Epithelial cell of esophagus (primary cell): ENCODE measurements around the gene TUBA1B.

Experiments used
- DNase-seq: peaks from one replicate; pipeline ENCODE4 v3.0.0; 2010; ENCODE audit warnings: low read depth
- H3K4me3 ChIP-seq: 2 replicates; pipeline ENCODE4 v1.5.1; 2011; ENCODE audit warnings: mild to moderate bottlenecking, low read length, control low read depth
- CTCF ChIP-seq: IDR thresholded peaks from 2 replicates; pipeline ENCODE4 v1.5.1; 2011; ENCODE audit warnings: low read depth, mild to moderate bottlenecking, low read length, control low read depth, inconsistent platforms; ENCODE audit not compliant: insufficient read depth; ENCODE audit errors: missing control alignments

TUBA1B gene

GRCh38 chr12:49094160-49094974 lies 36.8 kb downstream of the TUBA1B start, which contains the start of gene DHH:
DHH (minus strand) TSS chr12:49094801; CDS start chr12:49094512, 289 bp downstream.
- H3K4me3 ChIP-seq = no peak within 1 kb of the TSS
- TF ChIP-seq CTCF = no peak
- DNase-seq = no peak

GRCh38 chr12:49093792-49094159 lies 37.4 kb downstream of the TUBA1B start:
- DNase-seq = no peak
- no peak overlapping the region for H3K4me3 ChIP-seq

GRCh38 chr12:49092816-49093406 lies 38.3 kb downstream of the TUBA1B start:
- no peak overlapping the region for H3K4me3 ChIP-seq
- DNase-seq = no peak
- no peak for TF ChIP-seq CTCF

More at GRCh38 chr12:49093792-49094159, 37.4 kb downstream of the TUBA1B start:
- no peak for TF ChIP-seq CTCF

GRCh38 chr12:49092086-49092815 lies 38.9 kb downstream of the TUBA1B start:
- TF ChIP-seq CTCF = peak; percentile 45
- peak; percentile 32 for DNase-seq
- no peak overlapping the region for H3K4me3 ChIP-seq

- no peak overlapping the region for H3K4me3 ChIP-seq
- no peak for TF ChIP-seq CTCF
- no peak for DNase-seq
Observed at GRCh38 chr12:49091836-49092085, 39.4 kb downstream of the TUBA1B start.

GRCh38 chr12:49091056-49091835 lies 39.9 kb downstream of the TUBA1B start:
- TF ChIP-seq CTCF = no peak
- no peak overlapping the region for H3K4me3 ChIP-seq
- no peak for DNase-seq
